Testis (tissue), 2 donors: ENCODE data around the gene APCDD1L.

Experiments used
- POLR2A ChIP-seq: fragments of 450-650 bp; IDR thresholded peaks from one replicate; pipeline ENCODE4 v1.6.1; 2017; ENCODE audit warnings: antibody characterized with exemption, mild to moderate bottlenecking, moderate library complexity
- TF ChIP-seq, protein P1 (sequence below), 3 experiments: fragments of 450-650 bp in 2 of 3; fragments of 200-600 bp in 1 of 3; sonication (generic) in 1 of 3; IDR thresholded peaks; one replicate each; pipeline ENCODE4 v1.5.1; 2016 to 2019; ENCODE audit warnings: antibody characterized with exemption in 3 of 3, mild to moderate bottlenecking in 2 of 3, moderate library complexity in 1 of 3

DNA sequence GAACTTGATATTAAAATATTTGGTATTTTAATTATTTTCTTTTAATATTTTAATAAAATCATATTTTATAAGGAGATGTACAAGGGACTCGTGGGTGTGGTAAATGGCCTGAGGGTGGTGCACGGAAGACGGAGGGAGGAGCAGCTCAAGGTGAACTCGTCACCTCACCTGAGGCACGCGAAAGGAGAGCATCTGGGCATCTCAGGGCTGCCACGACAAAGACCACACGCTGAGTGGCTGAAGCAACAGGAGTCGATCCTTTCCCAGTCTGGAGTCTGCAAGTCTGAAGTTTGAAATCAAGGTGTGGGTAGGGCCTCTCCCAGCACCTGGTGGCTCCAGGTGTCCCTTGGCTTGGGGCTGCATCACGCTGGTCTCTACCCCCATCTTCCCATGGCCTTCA is 39.7 kb downstream of the APCDD1L start:
- TF ChIP-seq, protein P1, sequence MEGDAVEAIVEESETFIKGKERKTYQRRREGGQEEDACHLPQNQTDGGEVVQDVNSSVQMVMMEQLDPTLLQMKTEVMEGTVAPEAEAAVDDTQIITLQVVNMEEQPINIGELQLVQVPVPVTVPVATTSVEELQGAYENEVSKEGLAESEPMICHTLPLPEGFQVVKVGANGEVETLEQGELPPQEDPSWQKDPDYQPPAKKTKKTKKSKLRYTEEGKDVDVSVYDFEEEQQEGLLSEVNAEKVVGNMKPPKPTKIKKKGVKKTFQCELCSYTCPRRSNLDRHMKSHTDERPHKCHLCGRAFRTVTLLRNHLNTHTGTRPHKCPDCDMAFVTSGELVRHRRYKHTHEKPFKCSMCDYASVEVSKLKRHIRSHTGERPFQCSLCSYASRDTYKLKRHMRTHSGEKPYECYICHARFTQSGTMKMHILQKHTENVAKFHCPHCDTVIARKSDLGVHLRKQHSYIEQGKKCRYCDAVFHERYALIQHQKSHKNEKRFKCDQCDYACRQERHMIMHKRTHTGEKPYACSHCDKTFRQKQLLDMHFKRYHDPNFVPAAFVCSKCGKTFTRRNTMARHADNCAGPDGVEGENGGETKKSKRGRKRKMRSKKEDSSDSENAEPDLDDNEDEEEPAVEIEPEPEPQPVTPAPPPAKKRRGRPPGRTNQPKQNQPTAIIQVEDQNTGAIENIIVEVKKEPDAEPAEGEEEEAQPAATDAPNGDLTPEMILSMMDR (IDR thresholded peaks at IDR 0.05): no peak
- no peak for TF ChIP-seq POLR2A
